Ishikawa (cell line): ENCODE measurements around the gene CYS1.

Source experiments
- CEBPB ChIP-seq: IDR thresholded peaks from 2 replicates; pipeline ENCODE4 v1.6.1; 2012
- CREB1 ChIP-seq: IDR thresholded peaks from 2 replicates; pipeline ENCODE4 v1.6.1; 2012; ENCODE audit warnings: low read depth
- EP300 ChIP-seq: IDR thresholded peaks from 2 replicates; pipeline ENCODE4 v1.6.1; 2012; ENCODE audit warnings: borderline replicate concordance
- MAX ChIP-seq: IDR thresholded peaks from 2 replicates; pipeline ENCODE4 v1.6.1; 2012
- RAD21 ChIP-seq: IDR thresholded peaks from 2 replicates; pipeline ENCODE4 v1.6.1; 2012; ENCODE audit warnings: low read depth
- TAF1 ChIP-seq: IDR thresholded peaks from 2 replicates; pipeline ENCODE4 v1.6.1; 2012; ENCODE audit warnings: low read depth, mild to moderate bottlenecking
- YY1 ChIP-seq: IDR thresholded peaks from 2 replicates; pipeline ENCODE4 v1.6.1; 2012; ENCODE audit warnings: low read depth
- ZBTB7A ChIP-seq: IDR thresholded peaks from 2 replicates; pipeline ENCODE4 v1.6.1; 2012; ENCODE audit warnings: low read depth

DNA sequence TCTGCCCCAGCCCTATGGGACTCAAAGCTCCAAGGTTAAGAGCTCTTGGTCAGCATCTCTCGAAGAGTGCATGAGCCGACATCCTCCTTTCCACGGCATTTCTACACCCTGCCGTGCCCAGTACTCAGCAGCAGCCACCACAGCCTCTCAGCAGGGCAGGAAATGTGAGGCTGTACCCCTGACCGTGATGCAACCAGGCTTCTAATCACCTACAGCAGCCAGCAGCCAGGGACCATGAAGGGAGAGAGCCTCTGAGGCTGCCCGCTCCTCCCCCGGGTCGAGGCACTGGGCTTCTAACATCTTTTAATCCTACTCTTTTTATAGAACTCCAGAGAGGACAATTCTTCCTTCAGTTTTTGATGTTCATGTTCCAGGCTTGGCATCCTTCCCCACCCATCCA, 6.5 kb downstream of the CYS1 start:
- no peak for TF ChIP-seq CEBPB
- TF ChIP-seq MAX = no peak
- TF ChIP-seq TAF1 = no peak
- TF ChIP-seq EP300 = no peak
- no peak for TF ChIP-seq ZBTB7A
- no peak for TF ChIP-seq RAD21
- TF ChIP-seq YY1 = no peak
- no peak for TF ChIP-seq CREB1
